ENCODE measurements around the gene TCL1B.

TCL1B gene

DNA sequence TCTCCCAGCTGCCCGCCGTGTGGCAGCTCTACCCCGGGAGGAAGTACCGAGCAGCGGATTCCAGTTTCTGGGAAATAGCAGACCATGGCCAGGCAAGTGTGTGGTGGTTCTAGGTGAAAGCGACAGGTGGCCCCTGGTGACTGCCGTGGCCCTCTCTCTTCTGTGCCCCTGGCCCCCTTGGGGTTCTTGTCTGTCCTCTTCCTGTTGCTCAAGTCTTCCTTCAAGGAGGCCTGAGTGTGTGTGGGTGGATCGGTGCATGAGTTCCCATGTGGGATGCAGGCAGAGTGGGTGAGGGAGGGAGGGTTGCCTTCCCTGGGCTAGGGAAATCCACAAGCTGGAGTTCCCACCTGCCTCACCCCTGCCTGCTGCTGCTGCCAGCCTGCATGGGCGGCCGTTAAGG lies 4.6 kb downstream of the TCL1B start:
- DNase-seq (ENCODE audit: low read depth) = no peak
- TF ChIP-seq, protein P1, sequence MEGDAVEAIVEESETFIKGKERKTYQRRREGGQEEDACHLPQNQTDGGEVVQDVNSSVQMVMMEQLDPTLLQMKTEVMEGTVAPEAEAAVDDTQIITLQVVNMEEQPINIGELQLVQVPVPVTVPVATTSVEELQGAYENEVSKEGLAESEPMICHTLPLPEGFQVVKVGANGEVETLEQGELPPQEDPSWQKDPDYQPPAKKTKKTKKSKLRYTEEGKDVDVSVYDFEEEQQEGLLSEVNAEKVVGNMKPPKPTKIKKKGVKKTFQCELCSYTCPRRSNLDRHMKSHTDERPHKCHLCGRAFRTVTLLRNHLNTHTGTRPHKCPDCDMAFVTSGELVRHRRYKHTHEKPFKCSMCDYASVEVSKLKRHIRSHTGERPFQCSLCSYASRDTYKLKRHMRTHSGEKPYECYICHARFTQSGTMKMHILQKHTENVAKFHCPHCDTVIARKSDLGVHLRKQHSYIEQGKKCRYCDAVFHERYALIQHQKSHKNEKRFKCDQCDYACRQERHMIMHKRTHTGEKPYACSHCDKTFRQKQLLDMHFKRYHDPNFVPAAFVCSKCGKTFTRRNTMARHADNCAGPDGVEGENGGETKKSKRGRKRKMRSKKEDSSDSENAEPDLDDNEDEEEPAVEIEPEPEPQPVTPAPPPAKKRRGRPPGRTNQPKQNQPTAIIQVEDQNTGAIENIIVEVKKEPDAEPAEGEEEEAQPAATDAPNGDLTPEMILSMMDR (IDR thresholded peaks at IDR 0.05; ENCODE audit: insufficient read depth, low read depth, low read length, missing control alignments) = no peak

DNA sequence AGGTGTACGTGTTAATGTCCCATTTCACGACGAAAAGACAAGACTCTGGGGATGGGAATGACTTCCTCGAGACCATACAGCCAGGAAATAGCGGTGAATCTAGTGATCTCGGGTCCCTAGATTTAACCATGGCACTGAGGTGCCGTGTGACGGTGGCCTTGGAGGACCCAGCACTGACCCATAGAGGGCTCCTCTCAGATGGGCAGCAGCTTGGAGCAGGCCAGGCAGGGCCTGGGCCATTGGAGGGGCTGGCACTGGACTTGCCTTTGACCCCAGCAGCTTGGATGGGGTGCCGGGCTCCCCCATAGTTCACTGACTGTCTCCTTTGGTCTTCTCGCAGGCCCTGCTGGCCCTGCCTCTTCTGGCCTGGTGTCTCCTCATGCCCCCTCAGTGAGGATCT lies 5.4 kb downstream of the TCL1B start:
- DNase-seq (ENCODE audit: low read depth) = no peak
- TF ChIP-seq, protein P1 (IDR thresholded peaks at IDR 0.05; ENCODE audit: insufficient read depth, low read depth, low read length, missing control alignments) = no peak
- no peak overlapping the region for H3K4me3 ChIP-seq (ENCODE audit: low read depth, low read length)

More for the DNA sequence above, 4.6 kb downstream of the TCL1B start:
- H3K4me3 ChIP-seq (ENCODE audit: low read depth, low read length) = no peak overlapping the region

- TF ChIP-seq, protein P1 (IDR thresholded peaks at IDR 0.05; ENCODE audit: insufficient read depth, low read depth, low read length, missing control alignments) = no peak
- no peak overlapping the region for H3K4me3 ChIP-seq (ENCODE audit: low read depth, low read length)
- no peak for DNase-seq (ENCODE audit: low read depth)
Measured at GRCh38 chr14:95692109-95692508, 5.9 kb downstream of the TCL1B start.

- no peak overlapping the region for H3K4me3 ChIP-seq (ENCODE audit: low read depth, low read length)
- TF ChIP-seq, protein P1 (IDR thresholded peaks at IDR 0.05; ENCODE audit: insufficient read depth, low read depth, low read length, missing control alignments) = no peak
- DNase-seq (ENCODE audit: low read depth) = no peak
Measured at GRCh38 chr14:95695051-95695450, 8.8 kb downstream of the TCL1B start.

- no peak overlapping the region for H3K4me3 ChIP-seq (ENCODE audit: low read depth, low read length)
- DNase-seq (ENCODE audit: low read depth) = peak; percentile 35
- TF ChIP-seq, protein P1 (IDR thresholded peaks at IDR 0.05; ENCODE audit: insufficient read depth, low read depth, low read length, missing control alignments) = no peak
Measured at GRCh38 chr14:95695913-95696312, 9.7 kb downstream of the TCL1B start.

- H3K4me3 ChIP-seq (ENCODE audit: low read depth, low read length) = no peak overlapping the region
- DNase-seq (ENCODE audit: low read depth) = no peak
- TF ChIP-seq, protein P1 (IDR thresholded peaks at IDR 0.05; ENCODE audit: insufficient read depth, low read depth, low read length, missing control alignments) = no peak
Measured at GRCh38 chr14:95696741-95697140, 10.5 kb downstream of the TCL1B start.

DNA sequence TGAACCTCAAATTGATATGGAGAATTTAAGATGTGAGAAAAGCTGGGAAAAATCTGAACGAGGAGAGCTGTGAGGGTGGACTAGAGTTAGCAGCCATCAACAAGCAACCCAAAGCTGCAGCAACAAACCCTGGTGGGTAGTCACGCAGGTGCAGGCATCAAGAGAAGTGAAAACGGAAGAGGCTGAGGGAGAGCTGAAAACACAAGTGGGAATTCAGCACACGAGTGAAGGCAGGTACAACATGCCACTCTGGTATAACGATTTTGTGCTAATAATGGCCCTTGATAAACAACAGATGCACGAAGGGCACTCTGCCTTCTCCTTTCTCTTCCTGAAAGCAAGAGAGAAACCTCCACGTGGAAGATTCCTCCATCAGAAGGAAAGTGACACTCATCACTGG lies 11.5 kb downstream of the TCL1B start:
- TF ChIP-seq, protein P1 (IDR thresholded peaks at IDR 0.05; ENCODE audit: insufficient read depth, low read depth, low read length, missing control alignments) = no peak
- H3K4me3 ChIP-seq (ENCODE audit: low read depth, low read length) = peak overlapping the region; percentile 34
- DNase-seq (ENCODE audit: low read depth) = peak; percentile 78

Data from GM12865 (cell line).